HG03108 (cell line): Measurements from ENCODE around the gene GALNT2.

Experiments used
- ATAC-seq: cut with Tn5 transposase; IDR thresholded peaks from one replicate; pipeline ENCODE4 v1.9.1; 2021; ENCODE audit warnings: moderate library complexity; ENCODE audit not compliant: unreplicated experiment

Gene GALNT2

DNA sequence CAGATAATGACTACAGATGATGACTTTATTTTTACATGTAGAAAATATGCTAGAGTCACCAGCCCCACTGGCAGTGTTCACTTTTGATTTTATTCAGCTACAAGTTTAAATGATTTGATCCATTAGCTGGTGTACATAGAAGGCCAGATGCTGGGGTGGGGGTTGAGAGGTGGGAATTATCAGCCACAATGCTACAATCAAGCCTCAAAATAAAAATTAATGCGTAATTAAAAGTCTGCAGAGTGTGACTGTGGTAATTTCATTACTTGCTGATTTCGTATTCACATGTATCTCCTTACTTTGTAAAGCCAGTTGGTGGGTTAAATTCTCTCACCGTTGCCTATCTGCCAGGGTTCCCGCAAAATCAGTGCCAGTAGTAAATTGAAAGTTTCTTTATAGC is 109.3 kb downstream of the GALNT2 start:
- ATAC-seq = no peak

DNA sequence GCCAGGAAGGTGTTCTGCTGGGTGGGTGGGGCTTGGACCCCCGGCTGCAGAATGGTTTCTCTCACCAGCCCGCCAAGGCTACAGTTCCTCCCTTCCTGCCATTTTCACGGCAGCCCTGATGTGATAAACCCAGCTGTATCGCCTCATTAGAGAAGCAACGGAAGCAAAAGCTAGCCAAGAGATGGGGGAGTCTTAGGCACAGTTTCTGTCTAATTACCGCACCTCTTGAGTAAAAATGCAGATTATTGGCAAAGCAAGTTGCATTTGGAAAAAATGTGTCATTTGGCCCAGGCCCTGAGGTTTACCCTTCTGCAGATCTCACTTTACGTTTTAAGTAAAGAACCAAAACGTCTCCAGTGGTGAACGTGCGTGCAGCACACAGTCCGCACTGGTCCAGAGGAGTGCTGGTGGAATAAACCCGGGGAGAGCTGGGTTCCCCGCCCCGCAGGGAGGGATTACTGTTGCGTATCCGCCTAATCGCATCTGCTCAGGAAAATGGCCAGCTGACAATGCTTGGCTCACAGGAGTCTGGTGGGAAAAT is 109.9 kb downstream of the GALNT2 start:
- ATAC-seq = no peak

DNA sequence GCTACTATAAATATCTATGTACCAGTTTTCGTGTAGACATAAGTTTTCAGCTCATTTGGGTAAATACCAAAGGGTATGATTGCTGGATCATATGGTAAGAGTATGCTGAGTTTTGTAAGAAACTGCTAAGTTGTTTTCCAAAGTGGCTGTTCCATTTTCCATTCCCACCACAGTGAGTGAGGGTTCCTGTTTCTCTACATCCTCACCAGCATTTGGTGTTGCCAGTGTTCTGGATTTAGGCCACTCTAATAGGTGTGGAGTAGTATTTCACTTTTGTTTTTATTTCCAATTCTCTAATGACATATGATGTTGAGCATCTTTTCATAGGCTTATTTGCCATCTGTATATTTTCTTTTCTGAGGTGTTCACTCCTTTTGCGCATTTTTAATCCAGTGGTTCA is 112.2 kb downstream of the GALNT2 start:
- no peak for ATAC-seq

DNA sequence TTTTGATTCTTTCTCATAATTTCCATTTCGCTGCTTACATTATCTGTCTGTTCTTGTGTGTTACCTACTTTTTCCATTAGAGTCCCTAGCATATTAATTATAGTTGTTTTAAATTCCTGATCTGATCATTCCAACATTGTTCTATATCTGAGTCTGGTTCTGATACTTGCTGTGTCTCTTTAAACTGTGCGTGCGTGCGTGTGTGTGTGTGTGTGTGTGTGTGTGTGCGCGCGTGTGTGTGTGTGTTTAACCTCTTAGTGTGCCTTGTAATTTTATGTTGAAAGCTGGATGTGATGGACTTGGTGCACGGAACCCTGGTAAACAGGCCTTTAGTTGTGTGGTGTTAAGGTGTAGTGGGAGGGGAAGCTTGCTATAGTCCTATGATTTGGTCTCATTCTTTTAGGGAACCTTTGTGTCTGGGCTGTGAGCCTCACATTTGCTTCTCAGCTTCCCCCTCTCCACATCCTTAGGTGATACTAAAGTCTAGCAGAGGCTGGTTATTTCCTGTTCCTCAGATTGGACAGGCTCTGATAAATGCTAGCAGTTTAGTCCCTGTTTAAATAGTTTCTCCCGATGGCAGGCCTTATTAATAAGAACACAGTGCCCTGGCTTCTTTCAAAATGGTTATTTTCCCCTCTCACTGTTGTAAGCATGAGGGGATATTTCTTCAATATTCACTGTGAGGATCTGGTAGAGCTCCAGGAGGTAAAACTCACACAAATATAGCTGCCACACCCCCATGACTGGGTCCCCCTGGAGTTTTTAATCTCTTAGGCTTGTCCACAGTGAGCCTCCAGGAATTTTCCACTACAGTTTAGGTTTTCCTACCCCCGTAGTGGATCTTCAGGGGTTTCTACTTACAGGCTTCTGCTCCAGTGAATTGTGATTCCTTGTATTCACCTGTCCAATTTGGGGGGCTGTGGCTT is 118.3 kb downstream of the GALNT2 start:
- ATAC-seq = no peak

DNA sequence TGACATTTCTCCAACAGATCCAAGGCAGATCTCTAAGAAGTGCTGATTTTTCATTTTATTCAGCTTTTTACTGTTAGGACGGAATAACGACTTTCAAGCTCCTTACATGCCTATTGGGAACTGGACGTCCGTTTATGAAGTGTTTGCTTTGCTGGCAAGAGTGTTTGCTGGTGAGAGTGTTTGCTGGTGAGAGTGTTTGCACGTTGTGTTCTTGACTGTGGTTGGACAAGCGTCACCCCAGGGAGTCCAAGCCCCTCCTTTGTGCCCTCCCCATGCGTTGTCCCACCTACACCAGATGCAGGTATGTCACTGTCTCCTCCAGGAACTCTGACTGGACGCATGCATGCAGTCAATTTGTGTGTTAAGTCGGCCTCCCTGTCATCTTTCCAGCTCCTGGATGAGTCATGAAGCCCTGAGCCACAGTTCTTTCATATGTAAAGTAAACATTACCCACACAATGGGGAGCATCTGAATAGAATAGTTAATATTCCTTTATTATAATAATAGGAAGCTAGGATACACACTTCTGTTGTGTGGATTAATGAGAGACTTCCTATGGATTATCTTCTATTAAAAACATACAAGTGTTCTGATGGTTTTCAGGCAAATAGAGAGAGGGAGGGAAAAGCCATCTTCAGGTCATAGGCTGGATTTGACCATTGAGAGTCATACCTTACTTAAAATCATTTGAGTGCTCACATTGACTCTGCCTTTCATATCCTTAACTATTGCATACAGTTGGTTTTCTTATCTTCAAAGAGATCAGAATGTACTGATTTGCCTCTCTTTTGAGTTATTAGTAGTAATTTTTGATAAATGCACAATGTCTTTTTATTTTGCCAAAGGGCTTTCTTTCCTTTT is 119.2 kb downstream of the GALNT2 start:
- ATAC-seq = no peak

DNA sequence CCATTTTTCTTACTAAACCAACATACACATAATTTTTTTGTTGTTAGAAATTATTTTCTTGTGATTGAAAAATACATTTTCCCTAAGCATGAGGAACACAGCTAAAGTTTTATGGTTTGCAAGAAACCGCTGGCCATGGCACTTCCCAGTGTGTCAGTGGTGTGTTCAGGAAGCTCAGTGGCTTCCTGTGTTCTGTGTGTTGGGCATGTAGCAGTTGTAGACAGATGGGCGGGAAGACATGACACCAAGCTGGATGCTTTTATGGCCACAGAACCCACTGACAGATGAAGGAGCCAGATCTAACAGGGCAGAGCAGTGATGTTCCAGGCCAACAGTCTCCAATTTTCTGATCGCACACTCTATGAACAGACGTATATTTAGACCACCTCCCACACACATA is 119.8 kb downstream of the GALNT2 start:
- ATAC-seq = no peak

DNA sequence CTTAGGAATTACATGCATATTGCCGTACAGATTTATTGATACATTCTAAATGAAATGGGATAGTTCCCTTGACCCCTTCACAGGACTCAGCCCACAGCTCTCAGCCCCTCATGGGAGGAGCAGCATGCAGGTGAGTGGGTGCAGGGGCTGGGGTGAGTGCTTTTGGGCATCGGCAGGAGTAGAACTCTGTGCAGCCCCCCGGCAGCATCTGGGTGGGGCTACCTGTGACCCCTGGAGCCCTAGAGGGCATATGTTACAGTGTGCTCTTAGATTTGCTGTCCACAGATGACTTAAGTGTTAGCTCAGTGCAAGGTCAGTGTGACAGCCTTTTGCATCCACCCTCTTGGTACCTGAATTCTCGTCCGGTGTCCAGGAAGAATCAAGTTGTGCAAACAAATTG is 120.3 kb downstream of the GALNT2 start:
- ATAC-seq = no peak

DNA sequence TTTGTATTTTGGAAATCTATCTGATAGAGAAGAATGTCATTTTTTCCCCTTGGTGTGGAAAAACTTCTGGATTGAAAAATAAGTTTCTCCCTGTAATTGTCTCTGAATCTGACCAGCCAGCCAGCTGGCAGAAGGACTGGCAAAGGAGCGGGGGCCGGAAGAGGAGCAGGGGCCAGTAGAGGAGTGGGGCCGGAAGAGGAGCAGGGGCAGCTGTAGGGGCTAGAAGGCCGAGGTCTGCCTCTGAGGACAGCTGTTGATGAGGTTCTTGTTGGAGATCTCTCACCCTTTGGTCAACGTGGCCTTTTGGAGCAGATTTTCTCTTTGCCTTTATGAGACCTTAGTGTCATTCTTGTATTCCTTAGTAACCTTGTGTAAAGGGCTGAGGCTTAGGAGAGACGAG is 121.8 kb downstream of the GALNT2 start:
- no peak for ATAC-seq

DNA sequence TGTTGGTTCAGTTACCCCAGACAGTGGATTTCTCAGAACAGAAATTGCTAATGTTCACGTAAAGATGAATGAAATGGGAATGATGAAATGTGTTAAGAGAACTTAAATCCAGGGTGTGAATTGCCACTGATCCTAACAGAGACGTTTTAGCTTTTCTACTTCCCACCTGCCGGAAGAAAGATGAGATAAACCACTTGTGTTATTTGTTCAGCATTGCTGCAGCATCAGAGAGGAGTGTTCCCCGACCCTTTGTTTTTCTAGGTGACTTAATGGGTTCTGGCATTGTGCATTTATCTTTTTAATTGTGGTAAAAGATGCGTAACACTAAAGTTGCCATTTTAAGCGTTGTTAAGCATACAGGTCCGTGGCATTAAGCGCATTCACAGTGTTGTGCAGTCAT is 122.3 kb downstream of the GALNT2 start:
- no peak for ATAC-seq

DNA sequence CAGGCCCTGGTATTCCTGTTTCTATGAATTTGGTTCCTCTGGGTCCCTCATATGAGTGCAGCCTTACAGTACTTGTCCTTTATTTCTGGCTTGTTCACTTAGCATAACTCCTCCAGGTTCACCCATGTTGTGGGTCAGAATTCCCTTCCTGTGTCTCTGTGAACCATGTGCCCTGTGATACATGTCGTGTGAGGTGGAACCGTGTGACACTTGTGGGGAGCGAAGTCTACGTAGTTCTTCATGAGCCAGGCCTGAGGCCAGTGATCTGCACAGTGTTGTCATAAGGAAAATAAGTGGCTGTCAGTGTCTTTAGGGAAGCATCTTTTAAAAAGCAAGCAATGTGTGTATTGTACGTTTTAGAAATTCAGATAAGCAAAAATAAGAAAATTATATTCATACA is 122.8 kb downstream of the GALNT2 start:
- ATAC-seq = no peak

DNA sequence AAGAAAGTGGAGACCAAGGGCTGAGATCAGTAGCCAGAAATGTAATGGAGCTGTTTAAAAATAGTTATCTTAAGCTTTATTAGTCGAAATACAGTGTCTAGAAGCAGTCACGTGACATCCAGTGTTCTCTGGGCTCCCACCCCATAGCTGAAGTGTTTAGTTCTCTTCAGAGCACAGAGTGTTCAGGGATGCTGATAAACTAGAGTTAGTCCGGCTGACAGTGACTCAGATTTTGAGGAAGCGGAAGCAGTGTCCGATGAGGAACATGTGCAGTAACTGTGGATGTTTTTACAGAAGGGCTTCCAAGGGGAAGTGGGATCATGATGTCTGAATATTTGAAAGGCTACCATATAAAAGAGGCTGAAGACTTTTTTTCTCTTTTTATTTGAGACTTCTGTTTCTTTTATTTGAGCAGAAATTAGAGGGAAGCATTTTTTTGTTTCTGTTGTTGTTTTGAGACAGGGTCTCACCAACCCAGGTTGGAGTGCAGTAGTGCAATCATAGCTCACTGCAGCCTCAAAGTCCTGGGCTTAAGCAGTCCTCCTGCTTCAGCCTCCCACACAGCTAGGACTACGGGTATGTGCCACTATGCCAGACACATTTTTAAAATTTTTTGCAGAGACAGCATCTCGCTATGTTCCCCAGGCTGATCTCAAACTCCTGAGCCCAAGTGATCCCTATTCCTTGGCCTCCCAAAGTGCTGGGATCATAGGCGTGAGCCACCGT is 124.2 kb downstream of the GALNT2 start:
- no peak for ATAC-seq

DNA sequence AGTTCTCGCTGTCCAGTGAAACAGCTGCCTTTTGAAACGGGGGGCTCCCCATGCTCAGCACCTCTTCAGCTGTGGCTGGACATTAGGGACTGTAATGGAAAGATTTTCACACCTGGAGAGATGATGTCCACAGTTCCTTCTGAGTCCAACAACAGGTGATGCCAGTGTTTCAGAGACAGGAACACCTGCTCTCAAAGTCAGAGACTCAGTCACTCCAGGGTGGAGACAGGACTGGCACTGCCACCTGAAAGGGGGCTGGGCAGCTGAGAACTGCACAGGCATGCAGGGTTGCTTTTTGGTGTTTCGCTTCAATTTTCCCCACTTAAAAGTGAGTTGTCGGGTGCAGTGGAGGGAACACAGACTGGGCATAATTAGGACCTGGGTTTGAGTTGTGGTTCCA is 124.8 kb downstream of the GALNT2 start:
- ATAC-seq = no peak

DNA sequence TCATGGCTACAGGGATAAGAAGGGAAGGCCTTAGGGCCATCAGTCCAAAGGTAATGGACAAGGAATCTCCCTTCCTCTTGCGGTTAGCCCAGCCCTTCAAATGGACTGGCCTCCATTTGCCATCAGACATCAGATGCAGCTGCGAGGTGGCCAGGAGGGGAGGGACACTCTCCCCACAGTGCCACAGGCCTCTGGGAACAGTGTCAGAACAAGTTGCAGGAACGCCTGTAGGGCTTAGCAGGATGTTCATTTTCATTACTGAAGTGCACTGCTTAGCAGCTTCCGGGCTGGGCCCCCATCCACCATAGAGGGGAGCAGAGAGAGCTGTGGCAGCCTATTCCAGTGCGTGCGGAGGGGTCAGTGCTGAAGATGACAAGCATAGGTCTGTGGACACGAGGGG is 127.5 kb downstream of the GALNT2 start:
- ATAC-seq = no peak

DNA sequence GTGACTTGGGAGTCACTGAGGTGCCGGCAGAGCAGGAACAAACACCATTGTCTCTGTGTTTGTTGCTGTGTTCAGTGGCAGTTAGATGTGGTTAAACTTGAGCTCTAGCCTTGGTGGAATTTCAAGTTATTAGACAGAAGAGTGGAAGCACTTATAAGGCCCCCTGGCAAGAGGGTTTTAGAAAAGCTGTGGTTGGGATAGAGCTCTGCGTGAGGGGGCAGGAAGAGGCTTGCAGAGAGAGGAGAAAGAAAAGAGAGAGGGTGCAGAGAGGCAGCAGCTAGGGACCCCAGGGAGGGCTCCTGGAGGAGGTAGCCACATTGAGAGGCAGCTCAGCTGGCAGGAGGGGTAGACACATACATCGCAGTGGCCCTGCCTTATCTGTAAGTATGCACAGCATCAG is 128.2 kb downstream of the GALNT2 start:
- ATAC-seq = no peak

DNA sequence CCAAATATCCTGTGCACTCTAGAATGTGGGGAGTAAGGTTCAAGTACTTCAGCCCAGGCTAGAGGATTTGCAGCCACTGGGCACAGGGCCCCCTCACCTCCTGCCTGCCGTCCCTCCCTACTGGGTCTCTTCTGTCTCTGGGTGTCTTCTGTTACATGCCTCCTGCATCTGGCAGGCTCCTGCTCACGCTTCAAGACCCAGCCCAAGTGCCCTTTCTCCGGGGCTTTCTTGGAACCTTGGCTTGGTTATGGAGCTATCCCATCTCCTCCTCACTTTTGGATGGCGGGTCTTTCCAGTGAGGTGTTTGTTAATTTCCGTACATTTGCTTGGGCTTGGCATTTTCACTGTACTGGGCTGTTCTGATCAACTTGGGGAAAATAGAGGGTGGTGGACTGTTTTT is 129.0 kb downstream of the GALNT2 start:
- no peak for ATAC-seq

DNA sequence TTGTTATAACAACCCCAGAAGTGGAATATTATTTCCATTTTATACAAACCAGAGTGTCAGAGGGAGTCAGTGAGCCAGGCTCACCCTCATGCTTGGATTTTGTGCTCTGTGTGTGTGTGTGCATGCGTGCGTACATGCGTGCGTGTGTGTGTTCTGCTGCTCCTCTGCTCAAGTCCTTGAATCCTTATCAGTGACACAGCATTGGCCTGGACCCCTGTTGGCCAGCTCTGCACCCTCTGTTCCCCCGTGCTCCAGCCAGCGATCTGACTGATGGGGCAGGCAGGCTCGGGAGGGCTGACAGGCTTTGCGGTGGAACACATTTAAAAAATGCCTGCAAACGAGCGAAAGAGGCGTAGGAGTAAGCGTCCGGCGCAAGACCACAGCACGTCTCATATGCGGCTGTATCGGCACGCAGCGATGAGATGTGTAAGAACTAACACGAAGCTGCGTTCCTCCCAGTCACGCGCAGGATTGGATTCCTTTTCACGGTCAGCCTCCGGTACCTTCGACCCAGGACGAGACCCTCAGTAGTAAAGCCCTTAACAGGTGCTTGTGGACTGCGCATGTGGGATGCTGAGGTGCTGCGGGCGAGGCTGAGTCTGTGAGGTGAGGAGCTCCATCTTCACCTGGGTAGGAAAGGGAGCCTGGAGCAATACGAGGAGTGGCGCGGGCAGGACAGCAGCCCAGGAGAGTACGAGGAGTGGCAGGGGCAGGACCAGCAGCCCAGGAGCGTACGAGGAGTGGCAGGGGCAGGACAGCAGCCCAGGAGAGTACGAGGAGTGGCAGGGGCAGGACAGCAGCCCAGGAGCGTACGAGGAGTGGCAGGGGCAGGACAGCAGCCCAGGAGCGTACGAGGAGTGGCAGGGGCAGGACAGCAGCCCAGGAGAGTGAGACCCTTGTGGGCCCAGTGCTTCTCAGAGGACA is 130.9 kb downstream of the GALNT2 start:
- ATAC-seq = no peak

DNA sequence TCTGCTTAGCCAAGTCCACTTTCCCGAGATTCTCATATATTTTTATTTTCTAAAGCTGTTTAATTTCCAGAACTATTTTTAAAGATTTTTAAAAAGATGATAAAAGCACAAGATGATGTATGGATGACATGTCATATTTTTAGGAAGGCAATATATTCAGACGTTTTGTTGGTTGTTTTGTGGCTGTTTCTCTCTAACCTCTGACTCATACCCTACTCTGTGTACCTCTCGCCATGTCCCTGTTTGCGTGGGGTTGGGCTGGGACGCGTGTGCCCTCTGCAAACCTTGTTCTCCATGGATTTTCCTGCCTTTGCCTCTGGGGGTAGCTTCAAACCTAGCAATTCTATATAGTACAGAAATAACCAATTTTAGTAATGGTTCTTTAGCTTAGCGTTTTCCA is 132.0 kb downstream of the GALNT2 start:
- no peak for ATAC-seq

DNA sequence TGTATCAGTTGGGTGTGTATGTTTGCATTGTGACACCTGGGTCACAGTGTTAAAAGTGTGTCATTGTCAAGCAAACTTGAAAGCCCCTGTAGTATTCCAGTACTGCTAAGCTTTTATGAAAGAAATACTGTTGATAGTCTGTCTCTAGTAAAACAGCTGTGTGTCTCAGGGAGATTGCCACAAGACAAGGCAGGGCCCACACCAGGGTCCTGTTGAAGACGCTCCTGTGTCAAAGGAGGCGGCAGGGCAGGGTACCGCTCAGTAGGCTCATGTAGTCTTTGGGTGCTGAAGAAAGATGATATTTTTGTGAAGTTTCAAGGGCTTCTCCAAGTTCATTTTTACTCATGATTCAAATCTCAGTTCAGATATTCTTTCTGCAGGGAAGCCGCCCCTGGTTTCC is 132.5 kb downstream of the GALNT2 start:
- no peak for ATAC-seq

DNA sequence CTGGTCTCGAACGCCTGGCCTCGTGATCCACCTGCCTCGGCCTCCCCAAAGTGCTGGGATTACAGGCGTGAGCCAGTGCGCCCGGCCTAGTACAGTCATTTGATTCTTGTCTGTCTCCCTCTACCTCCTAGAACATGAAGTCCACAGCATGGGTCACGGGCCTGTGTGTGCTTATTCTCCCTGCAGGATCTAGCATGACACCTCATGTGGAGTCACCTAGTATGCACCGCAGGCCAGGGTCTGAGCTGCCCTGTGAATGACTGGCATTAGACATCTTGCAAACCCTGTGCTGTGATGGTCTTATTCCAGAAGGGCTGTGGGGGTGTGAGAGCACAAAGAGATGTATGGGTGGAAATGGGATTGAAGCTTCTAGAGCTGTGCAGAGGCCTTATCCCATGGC is 133.2 kb downstream of the GALNT2 start:
- ATAC-seq = no peak

DNA sequence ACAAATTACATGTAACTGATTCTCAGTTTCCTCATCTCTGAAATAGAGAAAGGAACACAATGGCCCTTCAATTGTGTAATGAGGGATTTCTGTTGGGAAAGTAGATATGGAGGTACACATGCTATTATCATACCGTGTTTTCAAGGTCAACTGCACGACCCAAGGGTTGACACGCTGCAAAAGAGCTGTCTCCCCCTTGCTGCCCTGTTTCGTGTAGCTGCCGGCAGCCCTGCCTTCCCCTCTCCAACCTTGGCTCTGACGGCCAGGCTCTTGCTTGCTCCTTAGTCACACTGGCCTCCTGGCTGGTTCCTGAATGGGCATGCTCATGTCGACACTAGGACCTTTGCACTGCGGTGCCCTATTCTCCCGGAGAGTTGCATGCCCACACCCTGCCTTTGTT is 134.4 kb downstream of the GALNT2 start:
- ATAC-seq = no peak
